ENCODE measurements around the gene ANKIB1.

DNA sequence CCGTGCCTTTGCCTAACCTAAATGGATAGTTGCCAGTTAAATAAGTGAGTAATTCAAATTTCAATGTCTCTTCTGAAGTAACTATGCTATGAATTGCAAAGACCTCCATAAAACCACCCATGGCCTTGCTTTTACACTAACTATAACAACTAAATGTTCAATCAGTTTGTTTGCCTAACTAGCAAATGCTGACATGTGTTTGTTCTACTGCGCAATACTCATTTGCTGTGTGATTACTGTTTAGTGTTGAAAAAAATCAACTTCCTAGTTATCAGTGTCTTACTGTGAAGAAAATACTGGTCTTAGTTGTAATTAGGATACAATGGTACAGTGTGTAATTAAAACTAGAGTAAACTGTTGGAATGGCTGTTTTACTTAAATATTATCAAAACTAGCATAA lies 154.2 kb downstream of the ANKIB1 start:
- TF ChIP-seq, protein P1, sequence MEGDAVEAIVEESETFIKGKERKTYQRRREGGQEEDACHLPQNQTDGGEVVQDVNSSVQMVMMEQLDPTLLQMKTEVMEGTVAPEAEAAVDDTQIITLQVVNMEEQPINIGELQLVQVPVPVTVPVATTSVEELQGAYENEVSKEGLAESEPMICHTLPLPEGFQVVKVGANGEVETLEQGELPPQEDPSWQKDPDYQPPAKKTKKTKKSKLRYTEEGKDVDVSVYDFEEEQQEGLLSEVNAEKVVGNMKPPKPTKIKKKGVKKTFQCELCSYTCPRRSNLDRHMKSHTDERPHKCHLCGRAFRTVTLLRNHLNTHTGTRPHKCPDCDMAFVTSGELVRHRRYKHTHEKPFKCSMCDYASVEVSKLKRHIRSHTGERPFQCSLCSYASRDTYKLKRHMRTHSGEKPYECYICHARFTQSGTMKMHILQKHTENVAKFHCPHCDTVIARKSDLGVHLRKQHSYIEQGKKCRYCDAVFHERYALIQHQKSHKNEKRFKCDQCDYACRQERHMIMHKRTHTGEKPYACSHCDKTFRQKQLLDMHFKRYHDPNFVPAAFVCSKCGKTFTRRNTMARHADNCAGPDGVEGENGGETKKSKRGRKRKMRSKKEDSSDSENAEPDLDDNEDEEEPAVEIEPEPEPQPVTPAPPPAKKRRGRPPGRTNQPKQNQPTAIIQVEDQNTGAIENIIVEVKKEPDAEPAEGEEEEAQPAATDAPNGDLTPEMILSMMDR (IDR thresholded peaks at IDR 0.05) = no peak
- TF ChIP-seq POLR2A (IDR thresholded peaks at IDR 0.05) = no peak
